Activated B cell treated with CpG ODN at 0.5 μM for 24 hours (primary cell): ENCODE results near the gene OR6B2. TPM values are rescaled to one million over a fixed set of nuclear protein-coding genes. Genes with fewer than 3 reads are reported as not detected.

ENCODE experiments used
- total RNA-seq: library from RNA; stranded (reverse); gene quantifications from 2 replicates; pipeline ENCODE4 v1.2.3, GENCODE V29; 2022

OR6B2 gene
- total RNA-seq, 1 donor from 2014 or later: not detected

Other genes starting within 250 kb of the OR6B2 start
- 106 and 110 TPM in 2 replicates for gene NDUFA10, start 5.1 kb downstream of the OR6B2 start, total RNA-seq
- not detected in 2 replicates for gene OR6B3, start 23.1 kb upstream of the OR6B2 start, total RNA-seq
- 78.6 and 81.1 TPM in 2 replicates for gene COPS9, start 105.9 kb upstream of the OR6B2 start, total RNA-seq
- not detected in 2 replicates for gene OTOS, start 110.2 kb upstream of the OR6B2 start, total RNA-seq